ENCODE measurements around the gene CD48.

Gene CD48

DNA sequence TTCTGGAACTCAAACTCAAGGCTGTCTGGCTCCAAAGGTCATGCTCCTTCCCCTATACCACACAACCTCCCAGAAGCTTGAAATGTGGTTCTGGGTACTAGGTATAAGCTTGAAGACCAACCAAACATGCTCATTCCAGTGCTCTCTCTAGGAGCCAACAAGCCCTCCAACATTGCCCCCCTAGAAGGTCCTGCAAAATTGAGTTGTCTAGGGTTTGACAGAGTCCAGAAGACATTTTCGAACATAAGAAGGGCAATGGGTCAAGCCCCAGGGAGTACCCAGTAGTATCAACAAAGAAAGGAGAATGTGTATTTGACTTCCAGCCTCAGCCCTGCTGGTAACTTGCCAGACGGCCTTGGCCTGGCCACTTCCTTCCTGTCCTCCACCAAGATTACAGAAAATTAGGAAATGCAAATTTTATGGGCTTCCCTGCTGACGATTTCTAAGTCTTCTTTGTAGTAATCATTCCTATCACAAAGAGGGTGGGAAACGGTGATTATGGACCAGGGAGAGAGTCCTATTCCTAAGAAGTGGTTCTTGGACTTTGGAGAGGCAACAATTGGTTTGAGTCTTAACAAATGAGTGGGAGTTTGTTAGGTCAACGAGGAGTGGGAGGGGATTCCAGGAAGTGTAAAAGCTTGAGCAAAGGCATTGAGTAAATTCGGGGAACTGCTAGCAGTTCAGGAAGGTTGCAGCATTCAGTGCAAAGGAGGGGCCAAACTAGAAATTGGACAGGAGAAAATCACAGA lies 46.1 kb downstream of the CD48 start:
- Histone ChIP-seq H3K27ac (ENCODE audit: low read depth, low read length) (no peak overlapping the region), H3K36me3 (ENCODE audit: insufficient read depth, low read length) (no peaks in the 10 kb centered on the region), H3K4me3 (ENCODE audit: low read depth, low read length) (no peak overlapping the region), H3K27me3 (ENCODE audit: insufficient read depth, low read length) (0 out of 2 replicates have a peak, but pooled peaks cover 5% of the 10 kb centered on the region), H2AFZ (ENCODE audit: low read length, unreplicated experiment) (no peak overlapping the region), H3K4me1 (ENCODE audit: control insufficient read depth, insufficient read depth, low read length, unreplicated experiment) (no peaks in the 10 kb centered on the region), H3K79me2 (ENCODE audit: control insufficient read depth, insufficient read depth, low read length, unreplicated experiment) (no peaks in the 10 kb centered on the region)

- H3K4me3 ChIP-seq (ENCODE audit: low read depth, low read length), result no peak overlapping the region
- no peaks in the 10 kb centered on the region for H3K4me1 ChIP-seq (ENCODE audit: control insufficient read depth, insufficient read depth, low read length, unreplicated experiment)
- H3K27me3 ChIP-seq (ENCODE audit: insufficient read depth, low read length), result 0 out of 2 replicates have a peak, but pooled peaks cover 3% of the 10 kb centered on the region
- H3K79me2 ChIP-seq (ENCODE audit: control insufficient read depth, insufficient read depth, low read length, unreplicated experiment), result no peaks in the 10 kb centered on the region
- no peak overlapping the region for H3K27ac ChIP-seq (ENCODE audit: low read depth, low read length)
- no peaks in the 10 kb centered on the region for H3K36me3 ChIP-seq (ENCODE audit: insufficient read depth, low read length)
- no peak overlapping the region for H2AFZ ChIP-seq (ENCODE audit: low read length, unreplicated experiment)
These were observed 47.0 kb downstream of the CD48 start for GRCh38 chr1:160664573-160665051.

GRCh38 chr1:160662910-160663309 lies 48.7 kb downstream of the CD48 start:
- Histone ChIP-seq H3K36me3 (ENCODE audit: insufficient read depth, low read length) (no peaks in the 10 kb centered on the region), H3K27ac (ENCODE audit: low read depth, low read length) (no peak overlapping the region), H3K4me1 (ENCODE audit: control insufficient read depth, insufficient read depth, low read length, unreplicated experiment) (no peaks in the 10 kb centered on the region), H3K27me3 (ENCODE audit: insufficient read depth, low read length) (0 out of 2 replicates have a peak, but pooled peaks cover 3% of the 10 kb centered on the region), H2AFZ (ENCODE audit: low read length, unreplicated experiment) (no peak overlapping the region), H3K79me2 (ENCODE audit: control insufficient read depth, insufficient read depth, low read length, unreplicated experiment) (no peaks in the 10 kb centered on the region), H3K4me3 (ENCODE audit: low read depth, low read length) (no peak overlapping the region)

DNA sequence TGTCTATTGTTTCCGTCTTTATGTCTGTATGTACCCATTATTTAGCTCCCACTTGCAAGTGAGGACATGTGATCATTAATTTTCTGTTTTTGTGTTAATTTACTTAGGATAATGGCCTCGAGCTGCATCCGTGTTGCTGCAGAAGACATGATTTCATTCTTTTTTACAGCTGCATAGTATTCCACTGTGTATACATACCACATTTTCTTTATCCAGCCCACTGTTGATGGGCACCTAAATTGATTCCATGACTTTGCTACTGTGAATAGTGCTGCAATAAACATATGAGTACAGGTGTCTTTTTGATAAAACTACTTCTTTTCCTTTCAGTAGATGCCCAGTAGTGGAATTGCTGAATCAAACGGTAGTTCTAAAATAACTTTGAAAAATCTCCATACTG lies 52.1 kb downstream of the CD48 start:
- Histone ChIP-seq H3K27ac (ENCODE audit: low read depth, low read length) (no peak overlapping the region), H3K36me3 (ENCODE audit: insufficient read depth, low read length) (no peaks in the 10 kb centered on the region), H2AFZ (ENCODE audit: low read length, unreplicated experiment) (no peak overlapping the region), H3K27me3 (ENCODE audit: insufficient read depth, low read length) (no peaks in the 10 kb centered on the region), H3K4me1 (ENCODE audit: control insufficient read depth, insufficient read depth, low read length, unreplicated experiment) (no peaks in the 10 kb centered on the region), H3K79me2 (ENCODE audit: control insufficient read depth, insufficient read depth, low read length, unreplicated experiment) (no peaks in the 10 kb centered on the region), H3K4me3 (ENCODE audit: low read depth, low read length) (no peak overlapping the region)

- Histone ChIP-seq H2AFZ (ENCODE audit: low read length, unreplicated experiment) (no peak overlapping the region), H3K27ac (ENCODE audit: low read depth, low read length) (no peak overlapping the region), H3K36me3 (ENCODE audit: insufficient read depth, low read length) (no peaks in the 10 kb centered on the region), H3K4me3 (ENCODE audit: low read depth, low read length) (no peak overlapping the region), H3K27me3 (ENCODE audit: insufficient read depth, low read length) (no peaks in the 10 kb centered on the region; the same call in 1 of the 2 replicates), H3K79me2 (ENCODE audit: control insufficient read depth, insufficient read depth, low read length, unreplicated experiment) (no peaks in the 10 kb centered on the region), H3K4me1 (ENCODE audit: control insufficient read depth, insufficient read depth, low read length, unreplicated experiment) (no peaks in the 10 kb centered on the region)
These were observed 52.8 kb downstream of the CD48 start for GRCh38 chr1:160658814-160659193.

DNA sequence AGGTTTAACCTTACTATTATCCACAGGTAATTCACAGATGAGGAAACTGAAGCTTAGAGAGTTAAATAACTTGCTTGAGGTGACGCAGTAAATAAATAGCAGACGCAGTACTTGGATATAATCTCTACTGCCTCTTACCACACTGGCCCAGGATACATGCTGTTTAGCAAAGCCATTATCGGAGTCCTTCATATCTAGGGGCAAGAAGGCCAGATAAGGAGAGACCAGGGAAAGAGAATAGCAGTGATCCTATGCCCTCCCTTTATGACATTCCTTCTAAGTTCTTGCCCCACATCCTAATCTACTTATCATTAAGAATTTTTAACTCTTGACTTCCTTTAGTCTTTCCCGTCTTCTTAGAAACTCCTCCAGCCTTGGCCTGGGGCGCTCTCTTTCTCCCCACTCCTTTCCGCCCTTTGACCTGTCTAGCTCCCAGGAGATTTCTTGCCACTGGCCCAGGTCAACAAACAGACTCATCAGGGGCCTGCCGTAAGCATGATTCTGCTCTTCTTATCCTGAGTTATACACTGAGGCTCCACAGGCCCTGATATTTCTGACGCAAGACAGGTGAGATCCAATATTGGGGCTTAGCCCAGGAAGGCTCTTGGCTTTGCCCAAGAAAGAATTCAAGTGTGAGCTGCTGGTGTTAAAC lies 53.3 kb downstream of the CD48 start:
- Histone ChIP-seq H3K4me3 (ENCODE audit: low read depth, low read length) (no peak overlapping the region), H3K79me2 (ENCODE audit: control insufficient read depth, insufficient read depth, low read length, unreplicated experiment) (no peaks in the 10 kb centered on the region), H3K27ac (ENCODE audit: low read depth, low read length) (no peak overlapping the region), H2AFZ (ENCODE audit: low read length, unreplicated experiment) (no peak overlapping the region), H3K36me3 (ENCODE audit: insufficient read depth, low read length) (no peaks in the 10 kb centered on the region), H3K27me3 (ENCODE audit: insufficient read depth, low read length) (no peaks in the 10 kb centered on the region; the same call in 1 of the 2 replicates), H3K4me1 (ENCODE audit: control insufficient read depth, insufficient read depth, low read length, unreplicated experiment) (no peaks in the 10 kb centered on the region)

DNA sequence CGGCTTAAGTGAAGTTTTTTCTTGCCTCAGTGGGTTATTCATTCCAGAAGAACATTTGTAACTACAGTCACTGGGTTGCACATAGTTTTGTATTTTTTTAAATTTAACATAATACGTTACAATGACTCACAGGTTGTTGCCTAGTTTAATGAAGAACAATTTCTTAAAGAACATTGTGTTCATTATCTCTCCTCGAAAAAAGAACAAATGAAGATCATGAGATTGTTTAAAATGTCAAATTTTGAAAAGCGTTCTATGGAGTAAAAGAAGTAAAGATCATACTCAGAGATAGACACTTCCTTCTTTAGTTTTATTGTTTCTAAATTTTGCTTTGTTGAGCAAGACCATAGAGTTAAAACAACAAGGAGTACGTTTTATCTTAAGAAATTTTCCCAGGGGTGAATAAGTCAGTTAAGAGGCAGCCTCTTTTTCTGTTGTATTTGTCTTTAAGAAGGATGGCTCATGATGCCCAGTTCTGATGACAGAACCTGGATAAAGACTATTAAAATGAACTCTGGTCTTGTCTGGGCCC lies 54.3 kb downstream of the CD48 start:
- H2AFZ ChIP-seq (ENCODE audit: low read length, unreplicated experiment), result no peak overlapping the region
- H3K4me3 ChIP-seq (ENCODE audit: low read depth, low read length), result no peak overlapping the region
- H3K4me1 ChIP-seq (ENCODE audit: control insufficient read depth, insufficient read depth, low read length, unreplicated experiment), result no peaks in the 10 kb centered on the region
- no peaks in the 10 kb centered on the region; the same call in 1 of the 2 replicates for H3K27me3 ChIP-seq (ENCODE audit: insufficient read depth, low read length)
- H3K27ac ChIP-seq (ENCODE audit: low read depth, low read length), result peak overlapping the region; percentile 28
- H3K36me3 ChIP-seq (ENCODE audit: insufficient read depth, low read length), result no peaks in the 10 kb centered on the region
- no peaks in the 10 kb centered on the region for H3K79me2 ChIP-seq (ENCODE audit: control insufficient read depth, insufficient read depth, low read length, unreplicated experiment)

GRCh38 chr1:160656737-160657136 lies 54.9 kb downstream of the CD48 start:
- no peak overlapping the region for H3K27ac ChIP-seq (ENCODE audit: low read depth, low read length)
- H3K4me3 ChIP-seq (ENCODE audit: low read depth, low read length), result no peak overlapping the region
- H3K27me3 ChIP-seq (ENCODE audit: insufficient read depth, low read length), result no peaks in the 10 kb centered on the region; the same call in 1 of the 2 replicates
- no peak overlapping the region for H2AFZ ChIP-seq (ENCODE audit: low read length, unreplicated experiment)
- H3K4me1 ChIP-seq (ENCODE audit: control insufficient read depth, insufficient read depth, low read length, unreplicated experiment), result no peaks in the 10 kb centered on the region
- H3K79me2 ChIP-seq (ENCODE audit: control insufficient read depth, insufficient read depth, low read length, unreplicated experiment), result no peaks in the 10 kb centered on the region
- H3K36me3 ChIP-seq (ENCODE audit: insufficient read depth, low read length), result no peaks in the 10 kb centered on the region

GRCh38 chr1:160653620-160654016 lies 58.0 kb downstream of the CD48 start:
- Histone ChIP-seq H3K4me3 (ENCODE audit: low read depth, low read length) (no peak overlapping the region), H3K27ac (ENCODE audit: low read depth, low read length) (no peak overlapping the region), H3K27me3 (ENCODE audit: insufficient read depth, low read length) (peaks cover 4% of the 10 kb centered on the region; the same call in 1 of the 2 replicates), H3K79me2 (ENCODE audit: control insufficient read depth, insufficient read depth, low read length, unreplicated experiment) (no peaks in the 10 kb centered on the region), H3K4me1 (ENCODE audit: control insufficient read depth, insufficient read depth, low read length, unreplicated experiment) (no peaks in the 10 kb centered on the region), H3K36me3 (ENCODE audit: insufficient read depth, low read length) (no peaks in the 10 kb centered on the region), H2AFZ (ENCODE audit: low read length, unreplicated experiment) (no peak overlapping the region)

DNA sequence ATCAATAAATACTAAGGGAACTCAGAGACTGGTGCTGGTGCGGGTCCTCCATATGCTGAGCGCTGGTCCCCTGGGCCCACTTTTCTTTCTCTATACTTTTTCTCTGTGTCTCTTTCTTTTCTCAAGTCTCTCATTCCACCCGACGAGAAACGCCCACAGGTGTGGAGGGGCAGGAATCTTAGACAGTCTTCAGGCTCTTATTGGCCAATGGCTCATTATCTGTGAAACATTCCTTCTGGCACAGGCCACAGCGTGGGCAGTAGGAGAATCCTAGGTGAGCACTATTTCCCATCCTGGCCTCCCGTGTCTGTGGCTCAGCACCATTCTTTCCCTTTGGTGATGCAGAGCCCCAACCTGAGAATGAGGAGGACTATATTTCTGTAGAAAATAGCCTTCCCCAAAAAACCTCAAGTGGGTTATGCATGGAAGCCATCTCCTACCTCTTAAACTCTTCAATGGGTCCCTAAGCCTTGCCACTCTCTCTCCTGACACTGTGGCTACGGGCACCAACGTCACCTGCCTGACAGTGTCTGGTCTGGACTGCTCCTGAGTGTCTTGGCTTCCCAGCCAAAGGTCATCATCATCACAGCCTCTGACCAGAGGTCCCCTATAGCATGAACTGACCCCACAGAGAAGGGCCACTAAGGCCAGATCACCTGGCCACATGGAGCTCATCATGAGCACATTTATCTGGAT lies 58.5 kb downstream of the CD48 start:
- peaks cover 4% of the 10 kb centered on the region; the same call in 1 of the 2 replicates for H3K27me3 ChIP-seq (ENCODE audit: insufficient read depth, low read length)
- no peak overlapping the region for H3K4me3 ChIP-seq (ENCODE audit: low read depth, low read length)
- no peaks in the 10 kb centered on the region for H3K4me1 ChIP-seq (ENCODE audit: control insufficient read depth, insufficient read depth, low read length, unreplicated experiment)
- H3K79me2 ChIP-seq (ENCODE audit: control insufficient read depth, insufficient read depth, low read length, unreplicated experiment), result no peaks in the 10 kb centered on the region
- no peak overlapping the region for H3K27ac ChIP-seq (ENCODE audit: low read depth, low read length)
- no peak overlapping the region for H2AFZ ChIP-seq (ENCODE audit: low read length, unreplicated experiment)
- no peaks in the 10 kb centered on the region for H3K36me3 ChIP-seq (ENCODE audit: insufficient read depth, low read length)

Measured in ACC112 (cell line).